ELR (cell line): ENCODE data around the gene ARFIP1.
"Not testable (repeated sequence)": the region's sequence is repeated elsewhere in the genome, so short reads cannot be mapped to it uniquely, and the experiment has no call there.

ENCODE experiments used
- DNase-seq: peaks from one replicate; pipeline ENCODE4 v3.0.0-alpha.2; 2015; ENCODE audit warnings: low read depth

ARFIP1 gene

DNA sequence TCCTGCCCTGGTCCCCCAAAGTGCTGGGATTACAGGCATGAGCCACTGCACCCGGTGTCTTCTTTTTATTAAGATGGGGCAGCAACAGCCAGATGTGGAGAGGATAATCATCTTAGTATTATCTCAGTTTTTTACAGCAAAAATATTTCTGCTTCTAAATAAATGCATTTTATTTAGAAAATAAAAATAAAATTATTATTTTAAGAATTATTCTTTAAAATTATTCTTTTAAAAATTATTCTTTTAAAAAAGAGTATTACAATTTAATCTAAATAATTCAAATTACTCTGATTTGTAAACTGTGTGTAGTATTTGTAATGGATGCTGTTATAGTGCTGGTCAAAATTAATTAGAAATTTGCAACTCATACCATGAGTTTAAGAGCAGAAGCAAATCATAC is 67.6 kb downstream of the ARFIP1 start:
- no peak for DNase-seq

DNA sequence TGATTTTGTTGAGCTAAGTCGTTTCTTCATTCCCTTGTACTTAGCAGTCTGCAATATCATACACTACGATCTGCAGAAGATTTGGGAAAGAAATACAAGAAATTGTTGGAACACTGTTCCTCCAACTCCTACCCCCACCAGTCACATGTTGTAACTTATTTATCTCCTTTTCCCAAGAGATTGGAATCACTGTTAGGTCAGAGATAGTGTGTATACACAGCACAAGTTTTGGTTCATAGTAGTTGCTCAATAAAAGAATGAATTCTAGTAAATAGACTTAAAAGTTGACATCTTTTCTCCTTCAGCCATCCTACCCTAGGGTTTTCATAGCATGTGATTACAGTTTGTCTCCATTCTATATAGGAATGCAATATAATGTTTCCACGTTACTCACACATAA is 68.8 kb downstream of the ARFIP1 start:
- no peak for DNase-seq

DNA sequence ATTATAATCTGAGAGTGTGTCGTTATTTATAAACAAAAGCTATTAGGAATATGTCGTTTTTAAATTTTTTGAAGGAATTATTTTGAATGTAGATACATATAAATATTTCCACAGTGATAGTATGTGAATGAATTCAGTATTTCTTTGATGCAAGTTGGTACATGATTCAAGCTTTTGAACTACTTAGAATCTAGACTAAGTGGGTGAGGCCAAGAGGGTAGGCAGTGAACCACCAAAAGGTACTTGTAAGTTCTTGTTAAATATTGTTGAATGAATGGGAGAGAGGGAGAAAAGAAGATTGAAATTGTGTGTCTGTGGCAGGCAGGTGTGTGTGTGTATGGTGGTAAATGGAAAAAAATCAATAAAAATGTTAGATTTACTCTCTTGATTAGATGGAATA is 69.6 kb downstream of the ARFIP1 start:
- no peak for DNase-seq

DNA sequence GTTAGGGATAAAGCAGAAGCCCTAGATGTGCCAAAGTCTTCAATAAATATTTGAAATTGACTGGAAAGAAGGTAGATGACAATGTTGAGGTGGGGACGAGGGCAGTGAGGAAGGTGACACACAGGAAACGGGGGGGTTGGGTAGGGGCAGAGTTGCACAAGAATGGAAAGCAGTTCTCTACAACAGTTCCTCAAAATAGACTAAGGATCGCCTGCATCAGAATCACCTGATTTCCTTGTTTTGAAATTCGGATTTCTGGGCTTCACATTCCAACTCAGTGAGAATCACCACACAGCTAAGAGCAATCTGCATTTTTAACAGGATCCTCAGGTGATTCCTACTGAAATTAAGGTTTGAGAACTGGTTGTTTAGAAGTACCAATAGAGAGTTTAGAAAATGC is 70.6 kb downstream of the ARFIP1 start:
- peak; percentile 54 for DNase-seq

DNA sequence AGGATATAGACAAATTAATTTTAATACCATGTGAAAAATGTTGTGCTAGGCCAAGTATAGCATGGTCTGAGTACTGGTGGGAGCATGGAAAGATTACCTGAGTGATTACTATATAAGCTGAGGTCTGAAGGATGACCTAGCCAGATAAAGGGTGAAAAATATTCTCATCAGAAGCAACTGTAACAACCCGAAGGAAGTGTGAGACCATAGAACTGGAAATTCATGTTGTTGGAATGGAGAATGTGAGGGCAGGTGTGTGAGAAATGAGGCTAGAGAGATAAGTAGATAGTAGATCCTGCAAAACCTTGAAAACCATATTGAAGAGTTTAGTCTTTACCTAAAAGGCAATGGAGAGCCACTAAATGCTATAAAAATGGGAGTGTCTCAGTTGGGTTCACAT is 71.5 kb downstream of the ARFIP1 start:
- DNase-seq, result no peak

DNA sequence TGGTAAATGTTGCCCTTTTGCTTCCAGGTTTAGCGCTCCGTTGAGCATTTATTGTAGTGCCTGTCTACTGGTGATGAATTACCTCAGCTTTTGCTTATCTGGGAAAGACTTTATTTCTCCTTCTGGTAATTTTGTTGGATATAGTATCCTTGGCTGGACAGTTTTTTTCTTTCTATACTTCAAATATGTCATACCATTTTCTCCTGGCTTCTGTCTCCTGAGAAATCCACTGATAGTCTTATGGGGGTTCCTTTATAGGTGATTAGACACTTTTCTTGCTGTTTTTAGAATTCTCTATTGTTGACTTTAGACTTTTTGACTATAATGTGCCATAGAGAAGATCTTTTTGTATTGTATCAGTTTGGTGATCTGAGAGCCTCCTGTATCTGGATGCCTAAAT is 73.5 kb downstream of the ARFIP1 start:
- no peak for DNase-seq

DNA sequence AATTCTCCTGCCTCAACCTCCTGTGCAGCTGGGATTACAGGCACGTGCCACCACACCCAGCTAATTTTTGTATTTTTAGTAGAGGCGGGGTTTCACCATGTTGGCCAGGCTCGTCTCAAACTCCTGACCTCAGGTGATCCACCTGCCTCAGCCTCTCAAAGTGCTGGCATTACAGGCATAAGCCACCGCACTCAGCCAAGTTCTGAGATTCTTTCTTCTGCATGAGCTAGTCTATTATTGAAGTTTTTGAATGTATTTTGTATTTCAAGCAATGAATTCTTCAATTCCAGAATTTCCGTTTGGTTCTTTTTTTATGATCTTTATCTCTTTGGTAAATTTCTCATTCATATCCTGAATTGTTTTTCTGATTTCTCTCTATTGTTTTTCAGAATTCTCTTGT is 74.3 kb downstream of the ARFIP1 start:
- DNase-seq, result not testable (repeated sequence)

DNA sequence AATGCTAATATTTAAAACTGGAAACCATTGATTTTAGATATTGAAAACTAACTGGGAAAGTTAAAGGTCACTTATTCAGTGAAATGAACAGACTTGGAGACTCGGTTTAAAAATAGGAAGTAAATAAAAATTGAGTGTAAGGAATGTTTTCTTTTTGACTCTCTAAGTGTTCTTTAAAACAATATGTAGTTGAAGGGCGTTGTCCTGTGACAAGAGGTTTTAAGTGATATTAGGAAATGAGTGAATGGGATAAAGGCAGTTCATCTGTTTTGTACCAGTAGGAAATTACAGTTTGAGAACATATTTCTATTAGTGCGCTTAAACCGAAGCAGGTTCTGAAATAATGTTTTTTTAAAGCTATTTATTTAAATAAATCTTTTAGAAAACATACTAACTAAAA is 77.2 kb downstream of the ARFIP1 start:
- no peak for DNase-seq

DNA sequence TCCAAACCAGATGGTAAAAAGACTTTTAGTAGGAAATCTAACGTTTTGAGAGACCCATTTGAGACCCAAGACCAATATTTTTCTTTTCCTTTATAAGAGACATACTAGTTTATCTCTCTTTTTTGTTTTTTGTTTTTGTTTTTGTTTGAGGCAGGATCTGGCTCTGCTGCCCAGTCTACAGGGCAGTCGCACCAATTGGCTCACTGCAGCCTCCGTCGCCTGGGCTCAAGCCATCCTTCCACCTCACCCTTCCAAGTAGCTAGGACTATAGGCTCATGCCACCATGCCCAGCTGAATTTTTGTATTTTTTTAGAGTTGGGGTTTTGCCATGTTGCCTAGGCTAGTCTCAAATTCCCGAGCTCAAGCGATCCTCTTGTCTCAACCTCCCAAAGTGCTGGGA is 79.2 kb downstream of the ARFIP1 start:
- no peak for DNase-seq

DNA sequence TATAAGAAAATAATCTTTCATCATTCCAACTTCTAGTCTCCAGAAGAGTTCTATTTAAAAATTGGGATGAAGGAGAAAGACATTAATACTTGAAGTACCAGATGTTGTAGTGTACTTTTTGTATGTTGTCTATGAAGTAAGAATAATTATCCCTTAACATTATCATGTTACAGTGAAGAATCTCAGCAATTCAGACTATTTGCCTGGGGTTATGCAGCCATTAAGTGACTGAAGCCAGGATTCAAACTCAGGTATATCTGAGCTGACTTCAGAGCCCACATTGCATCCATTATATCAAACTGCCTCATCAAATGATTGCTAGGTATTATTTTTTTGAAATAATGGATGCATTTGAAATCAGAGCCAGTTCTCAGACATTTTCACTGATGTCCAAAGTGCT is 80.3 kb downstream of the ARFIP1 start:
- no peak for DNase-seq

DNA sequence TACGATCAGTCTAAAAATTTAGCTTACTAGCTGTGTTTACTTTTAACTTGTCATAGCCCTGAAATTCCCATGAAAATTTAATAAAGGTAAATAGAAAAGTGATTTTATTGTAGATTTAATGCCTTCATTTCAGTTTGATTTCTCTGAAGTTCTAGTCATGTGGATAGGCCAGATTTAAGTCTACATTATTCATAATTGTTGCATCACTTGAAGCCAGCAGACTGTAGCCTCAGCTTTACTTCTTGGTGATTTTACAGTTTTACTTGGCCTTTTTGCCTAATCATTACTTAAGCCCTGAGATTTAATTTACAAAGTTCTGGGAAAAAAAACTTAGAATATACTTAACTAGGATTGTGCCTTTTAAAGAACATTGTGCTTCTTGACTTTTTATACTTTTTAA is 82.9 kb downstream of the ARFIP1 start:
- DNase-seq, result no peak

DNA sequence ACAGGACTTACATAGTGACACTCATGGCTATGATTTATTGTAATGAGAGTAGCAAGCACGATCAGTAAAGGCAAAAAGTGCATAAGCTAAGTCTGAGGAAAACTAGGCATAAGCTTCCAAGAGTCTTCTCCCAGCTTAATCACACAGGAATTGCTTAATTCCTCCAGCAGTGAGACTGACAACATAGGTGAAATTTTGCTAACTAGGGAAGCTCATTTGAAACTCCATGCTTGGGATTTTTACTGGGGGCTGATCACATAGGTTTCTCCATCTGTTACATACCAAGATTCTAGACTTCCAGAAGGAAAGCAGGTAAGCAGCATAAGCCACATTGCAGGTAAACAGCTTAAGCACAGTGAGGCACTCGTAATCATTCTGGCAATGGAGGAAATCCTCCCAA is 84.6 kb downstream of the ARFIP1 start:
- no peak for DNase-seq

DNA sequence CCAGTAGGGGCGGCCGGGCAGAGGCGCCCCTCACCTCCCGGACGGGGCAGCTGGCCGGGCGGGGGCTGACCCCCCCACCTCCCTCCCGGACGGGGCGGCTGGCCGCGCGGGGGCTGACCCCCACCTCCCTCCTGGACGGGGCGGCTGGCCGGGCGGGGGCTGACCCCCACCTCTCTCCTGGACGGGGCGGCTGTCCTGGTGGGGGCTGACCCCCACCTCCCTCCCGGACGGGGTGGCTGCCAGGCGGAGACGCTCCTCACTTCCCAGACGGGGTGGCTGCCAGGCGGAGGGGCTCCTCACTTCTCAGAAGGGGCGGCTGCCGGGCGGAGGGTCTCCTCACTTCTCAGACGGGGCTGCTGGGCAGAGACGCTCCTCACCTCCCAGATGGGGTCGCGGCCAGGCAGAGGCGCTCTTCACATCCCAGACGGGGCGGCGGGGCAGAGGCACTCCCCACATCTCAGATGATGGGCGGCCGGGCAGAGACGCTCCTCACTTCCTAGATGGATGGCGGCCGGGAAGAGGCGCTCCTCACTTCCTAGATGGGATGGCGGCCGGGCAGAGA is 86.8 kb downstream of the ARFIP1 start:
- not testable (repeated sequence) for DNase-seq

DNA sequence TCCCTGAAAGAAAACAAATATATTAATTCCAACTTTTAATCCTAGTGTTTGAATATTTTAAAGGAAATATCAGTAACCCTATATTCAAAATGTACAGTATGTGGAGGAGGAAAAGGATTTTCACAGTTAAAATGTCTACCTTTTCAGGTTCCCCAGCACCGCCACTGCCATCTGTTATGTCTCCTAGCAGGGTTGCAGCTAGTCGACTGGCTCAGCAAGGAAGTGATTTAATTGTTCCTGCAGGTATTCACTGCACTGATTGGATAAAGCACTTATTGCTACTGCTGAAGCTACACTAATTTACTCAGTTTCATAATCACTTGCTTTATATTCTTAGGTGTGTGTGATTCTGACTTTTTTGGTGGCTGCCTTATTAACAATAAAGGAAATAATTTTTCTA is 90.9 kb downstream of the ARFIP1 start:
- DNase-seq, result no peak

DNA sequence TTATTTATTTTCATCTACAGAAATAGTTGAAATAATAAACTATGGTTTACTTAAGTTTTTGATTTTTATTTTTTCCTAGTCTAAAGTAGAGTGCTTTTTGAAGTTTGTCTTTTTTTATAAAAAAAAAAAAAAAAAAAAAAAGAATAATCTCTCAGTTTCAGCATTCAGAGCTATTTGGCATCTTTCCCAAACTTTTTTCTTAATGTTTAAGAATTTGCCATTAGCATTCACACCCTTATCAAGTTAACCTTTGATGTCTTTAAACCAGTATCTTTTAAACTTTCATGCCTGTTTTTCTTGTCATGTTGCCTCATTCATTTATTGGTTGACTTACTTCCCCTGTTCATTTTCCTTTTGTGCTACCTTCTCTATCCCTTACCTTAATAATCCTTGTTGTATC is 95.5 kb downstream of the ARFIP1 start:
- DNase-seq, result no peak

DNA sequence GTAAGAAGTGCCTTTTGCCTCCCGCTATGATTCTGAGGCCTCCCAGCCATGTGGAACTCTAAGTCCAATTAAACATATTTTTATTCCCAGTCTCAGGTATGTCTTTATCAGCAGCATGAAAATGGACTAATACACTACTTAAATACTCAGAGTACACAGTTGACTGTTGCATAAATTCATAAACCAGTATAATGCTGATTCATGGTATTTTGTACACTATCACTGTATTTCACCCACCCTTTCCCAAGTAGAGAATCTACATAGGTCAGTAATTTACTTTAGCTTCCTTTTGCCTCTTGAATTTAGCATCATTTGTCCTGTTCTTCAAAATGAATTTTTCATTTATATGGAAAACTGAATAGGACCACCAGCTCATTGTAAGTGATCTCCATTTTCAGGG is 98.1 kb downstream of the ARFIP1 start:
- no peak for DNase-seq

DNA sequence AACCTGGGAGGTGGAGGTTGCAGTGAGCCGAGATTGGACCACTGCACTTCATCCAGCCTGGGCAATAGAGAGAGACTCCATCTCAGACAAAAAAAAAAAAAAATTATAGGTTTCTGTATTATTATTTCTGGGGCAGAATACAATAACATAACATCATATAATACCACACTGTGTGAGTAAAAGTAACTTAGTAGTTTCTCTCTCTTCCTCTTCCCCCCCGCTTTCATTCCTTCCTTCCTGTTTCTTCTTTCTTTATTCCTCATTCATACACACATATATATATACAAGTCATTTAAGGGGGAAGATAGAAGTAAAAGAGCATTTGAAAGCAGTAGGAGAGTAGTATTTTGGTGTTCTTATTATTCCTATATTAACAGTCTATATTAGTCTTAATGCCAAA is 100.5 kb downstream of the ARFIP1 start:
- no peak for DNase-seq

DNA sequence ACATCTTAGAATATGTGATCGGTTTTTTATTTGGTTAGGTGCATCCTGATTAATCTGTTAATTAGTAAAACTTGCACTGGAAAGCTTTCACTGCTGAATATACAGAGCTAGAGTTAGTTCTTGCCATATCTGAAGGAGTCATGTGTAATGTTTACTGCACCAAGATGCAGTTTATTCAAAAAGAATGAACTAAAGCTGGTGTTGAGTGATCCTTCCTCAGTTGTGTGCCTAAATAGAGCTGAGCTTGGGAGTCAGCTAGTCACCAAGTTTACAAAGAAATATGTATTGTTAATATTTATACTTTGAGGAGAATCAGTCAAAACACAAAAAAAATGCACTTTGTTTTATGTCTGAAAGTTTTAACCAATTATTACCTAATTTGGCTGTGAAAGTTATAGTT is 102.2 kb downstream of the ARFIP1 start:
- no peak for DNase-seq

DNA sequence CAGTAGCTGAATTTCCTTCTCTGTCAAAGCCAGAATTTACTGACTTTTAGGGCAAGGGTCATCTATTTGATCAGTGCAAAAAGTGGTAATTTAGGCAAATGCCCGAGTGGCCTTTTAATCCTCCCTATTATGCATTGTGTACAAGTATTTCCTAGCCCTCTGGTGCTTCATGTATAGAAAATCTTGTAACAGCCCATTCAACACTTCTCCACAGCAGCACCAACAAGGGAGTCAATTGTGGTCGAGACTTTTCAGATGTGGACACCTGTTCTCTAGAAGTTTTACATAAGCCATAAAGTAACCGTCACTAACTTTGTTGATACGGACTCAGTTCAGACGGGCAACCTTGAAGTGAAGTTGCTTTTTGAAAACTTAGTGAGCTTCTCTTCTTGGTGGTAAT is 105.4 kb downstream of the ARFIP1 start:
- no peak for DNase-seq

DNA sequence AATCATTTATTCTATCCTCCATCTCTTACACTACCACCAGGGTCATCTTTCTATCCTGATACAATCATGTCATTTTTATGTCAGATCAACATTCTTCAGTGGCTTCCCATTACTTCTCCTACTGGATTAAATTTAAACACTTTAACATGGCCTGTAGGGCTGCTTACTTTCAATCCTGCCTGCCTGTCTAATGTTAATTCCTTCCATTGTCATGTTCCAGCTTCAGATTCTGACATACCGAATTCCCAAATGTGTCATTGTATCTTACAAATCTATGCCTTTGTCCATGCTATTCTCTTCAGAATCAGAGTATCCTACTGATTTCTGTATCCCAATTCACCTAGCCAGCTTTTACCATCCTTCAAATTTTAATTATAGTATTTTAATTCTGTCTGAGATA is 106.4 kb downstream of the ARFIP1 start:
- no peak for DNase-seq

DNA sequence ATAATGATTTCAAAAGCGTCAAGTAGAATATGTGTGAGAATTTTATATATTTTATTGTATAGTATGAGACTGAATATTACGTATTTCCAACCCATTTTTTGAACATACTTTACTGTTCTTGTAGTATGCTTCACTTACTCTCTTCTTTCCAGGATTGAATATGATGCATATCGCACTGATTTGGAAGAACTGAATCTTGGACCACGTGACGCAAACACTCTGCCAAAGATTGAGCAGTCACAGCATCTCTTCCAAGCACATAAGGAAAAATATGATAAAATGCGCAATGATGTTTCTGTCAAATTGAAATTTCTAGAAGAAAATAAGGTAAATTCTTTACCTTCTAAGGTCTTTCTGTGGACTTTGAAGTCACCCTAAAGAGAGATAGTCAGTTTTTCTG is 108.2 kb downstream of the ARFIP1 start:
- no peak for DNase-seq

DNA sequence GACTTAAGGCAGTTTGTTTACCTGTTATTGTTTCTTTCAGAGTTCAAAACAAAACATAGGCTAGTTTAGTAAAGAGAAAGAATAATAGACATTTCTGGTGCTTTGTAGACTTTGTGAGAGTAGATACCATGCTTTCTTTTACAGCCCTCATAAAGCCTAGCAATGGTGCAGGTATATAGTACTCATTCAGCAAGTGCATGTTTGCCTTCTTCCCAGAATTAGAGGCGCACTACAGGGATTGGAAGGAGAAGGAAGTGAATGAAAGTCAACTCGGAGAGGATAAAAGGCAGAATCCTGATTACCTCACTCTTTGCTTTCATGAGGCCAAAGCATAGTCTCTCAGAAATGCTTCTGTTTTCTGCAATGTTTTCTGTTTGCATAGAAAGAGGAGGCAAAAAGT is 113.2 kb downstream of the ARFIP1 start:
- DNase-seq, result no peak

DNA sequence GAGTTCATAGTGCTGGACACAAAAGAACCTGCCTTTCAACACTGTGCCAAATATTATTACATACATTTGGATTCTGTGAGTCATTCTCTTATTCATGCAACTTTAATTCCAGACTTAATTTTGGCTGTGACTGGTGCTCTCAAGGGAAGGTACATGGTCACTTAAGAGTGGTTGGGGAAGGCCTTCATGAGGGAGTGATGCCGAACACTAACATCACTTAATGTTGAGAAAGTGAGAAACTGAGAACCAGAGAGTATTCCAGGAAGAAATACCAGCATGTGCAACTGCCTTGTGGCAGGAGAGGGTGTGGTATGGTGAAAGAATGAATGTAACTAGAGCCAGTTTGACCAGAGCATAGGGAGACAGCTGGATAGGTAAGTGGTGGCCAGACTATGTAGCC is 114.9 kb downstream of the ARFIP1 start:
- peak; percentile 54 for DNase-seq

DNA sequence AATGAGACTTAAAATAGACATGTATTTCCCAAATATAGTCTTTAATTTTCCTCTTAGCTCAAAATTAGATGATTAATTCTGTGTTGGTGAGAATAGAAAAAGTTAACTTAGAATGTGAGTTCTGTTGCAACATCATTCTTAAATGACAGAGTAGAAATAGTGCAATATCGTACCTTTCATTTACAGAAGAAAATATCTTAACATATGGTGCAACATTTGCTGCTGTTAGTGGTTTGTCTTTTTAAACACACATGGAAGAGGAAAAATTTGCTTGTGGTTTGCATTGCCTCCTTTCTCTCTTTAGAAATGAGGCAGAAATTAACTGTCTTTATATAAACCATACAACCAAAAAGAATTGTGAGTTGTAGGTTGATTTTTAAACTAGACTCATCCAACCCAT is 117.1 kb downstream of the ARFIP1 start:
- DNase-seq, result no peak

DNA sequence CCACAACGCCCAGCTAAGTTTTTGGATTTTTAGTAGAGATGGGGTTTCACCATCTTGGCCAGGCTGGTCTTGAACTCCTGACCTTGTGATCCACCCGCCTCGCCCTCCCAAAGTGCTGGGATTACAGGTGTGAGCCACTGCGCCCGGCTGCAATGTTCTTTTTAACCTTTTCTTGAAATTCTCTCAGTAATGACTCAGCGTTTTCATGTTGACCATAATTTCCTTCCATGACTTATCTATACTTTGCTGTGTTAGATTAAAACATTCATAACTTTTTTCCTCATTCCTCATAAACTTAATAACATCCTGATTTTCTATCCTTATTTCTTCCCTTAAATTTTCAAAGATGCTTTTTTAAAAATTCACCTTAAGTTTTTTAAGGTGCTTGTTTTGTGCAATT is 118.4 kb downstream of the ARFIP1 start:
- not testable (repeated sequence) for DNase-seq
